ENCODE measurements around the gene TBX20. TPM values are rescaled to one million over a fixed set of nuclear protein-coding genes. Genes with fewer than 3 reads are reported as not detected.

TBX20 gene
- total and polyA plus RNA-seq, 2 of the 8 experiments (the other 6 are each of a cell fraction or from before 2014, with no cell fraction given), result 0.08 to 0.26 TPM

GRCh38 chr7:35286986-35287385, 33.1 kb upstream of the TBX20 start:
- no peaks in the 10 kb centered on the region for H3K23me2 ChIP-seq (ENCODE audit: low read depth, low read length)
- ChIA-PET POLR2A (ENCODE audit: partially characterized antibody) (no interaction called here), CTCF (ENCODE audit: partially characterized antibody) (interaction anchor here (0.6 to 1.6 kb wide), 3 partner anchors 16 to 1199 kb away, joined by 3 to 5 read pairs (median 4); no protein-coding TSS in a partner anchor)
- no peaks in the 10 kb centered on the region for H3K79me2 ChIP-seq (ENCODE audit: control insufficient read depth in 1 of 2, insufficient read depth in 2 of 2, low read length in 2 of 2)
- H2BK120ac ChIP-seq (replicated peaks; ENCODE audit: low read depth, low read length), result no peak overlapping the region
- H3K56ac ChIP-seq (replicated peaks; ENCODE audit: insufficient read length, low read depth, low read length), result no peak overlapping the region
- DNase-seq (ENCODE audit: low read depth in 1 of 2, low spot score in 2 of 2), result no peak
- no peak overlapping the region for H3K4ac ChIP-seq (replicated peaks; ENCODE audit: insufficient read length, low read depth, low read length)
- H3K4me3 ChIP-seq (ENCODE audit: extremely low read depth in 1 of 4, insufficient read depth in 2 of 4, low read depth in 3 of 4, low read length in 4 of 4), result no peak overlapping the region
- no peak overlapping the region for H2BK15ac ChIP-seq (ENCODE audit: low read length)
- no peak overlapping the region for H3K14ac ChIP-seq (ENCODE audit: insufficient read length)
- no peaks in the 10 kb centered on the region for H3K79me1 ChIP-seq (ENCODE audit: low read depth, low read length)
- no peak overlapping the region for H2BK12ac ChIP-seq (ENCODE audit: low read depth, low read length)
- H3K27me3 ChIP-seq (replicated peaks in 1 of 4; ENCODE audit: control insufficient read depth in 3 of 4, extremely low read depth in 1 of 4, insufficient read depth in 3 of 4, low read length in 3 of 4), result no peaks in the 10 kb centered on the region
- no peak overlapping the region for H4K91ac ChIP-seq (replicated peaks; ENCODE audit: insufficient read length, low read length)
- 90% methylated on average over 3 of the region's 3 CpGs; no CpG with 5 or more reads in 1 of the 2 experiments for WGBS, 2 experiments (ENCODE audit: extremely low coverage in 1 of 2, insufficient coverage in 1 of 2, insufficient read length in 1 of 2, insufficient replicate concordance in 2 of 2, low coverage in 1 of 2, low lambda C conversion rate in 2 of 2, missing lambda C conversion rate in 1 of 2)
- H3K4me1 ChIP-seq (replicated peaks in 1 of 4; ENCODE audit: control insufficient read depth in 3 of 4, insufficient read depth in 4 of 4, low read length in 3 of 4), result no peaks in the 10 kb centered on the region
- H4K20me1 ChIP-seq (replicated peaks in 1 of 2; ENCODE audit: control insufficient read depth in 1 of 2, insufficient read depth in 2 of 2, low read length in 2 of 2), result no peaks in the 10 kb centered on the region
- H3K27ac ChIP-seq (ENCODE audit: low read depth, low read length), result no peak overlapping the region
- no peak overlapping the region for H2BK5ac ChIP-seq (ENCODE audit: low read depth, low read length)
- H2AK5ac ChIP-seq (ENCODE audit: low read depth, low read length), result no peak overlapping the region
- no peak overlapping the region for H4K8ac ChIP-seq (ENCODE audit: extremely low read depth, insufficient read depth, low read length)
- no peaks in the 10 kb centered on the region for H3K9me3 ChIP-seq (ENCODE audit: insufficient read depth in 2 of 2, low read depth in 1 of 2, low read length in 1 of 2)
- no peak overlapping the region for H4K5ac ChIP-seq (ENCODE audit: insufficient read length, low read depth, low read length)
- H3K18ac ChIP-seq (ENCODE audit: extremely low read depth, low read length), result no peak overlapping the region
- no peak for FAIRE-seq
- no peak overlapping the region for H3K4me2 ChIP-seq (ENCODE audit: insufficient read depth in 1 of 2, low read depth in 2 of 2, low read length in 2 of 2)
- no peak overlapping the region for H2BK20ac ChIP-seq (ENCODE audit: low read length)
- H2AFZ ChIP-seq (ENCODE audit: low read length), result no peak overlapping the region
- no peak overlapping the region for H3K23ac ChIP-seq (ENCODE audit: insufficient read length)
- no peaks in the 10 kb centered on the region for H3K36me3 ChIP-seq (ENCODE audit: control insufficient read depth in 2 of 4, insufficient read depth in 4 of 4, low read length in 3 of 4)
- H3K9ac ChIP-seq (replicated peaks in 1 of 4; ENCODE audit: extremely low read depth in 1 of 4, low read depth in 3 of 4, low read length in 3 of 4), result no peak overlapping the region
- TF ChIP-seq NANOG (IDR thresholded peaks at IDR 0.05; ENCODE audit: insufficient read depth, low read depth, low read length, poor library complexity, severe bottlenecking) (no peak), USF2 (IDR thresholded peaks at IDR 0.05; ENCODE audit: low read length) (no peak), RAD21 (IDR thresholded peaks at IDR 0.05 in 1 of 2, conservative IDR thresholded peaks at IDR 0.05 in 1 of 2; ENCODE audit: low read depth in 2 of 2, low read length in 2 of 2) (no peak), NRF1 (IDR thresholded peaks at IDR 0.05; ENCODE audit: low read depth, low read length) (no peak), TAF1 (IDR thresholded peaks at IDR 0.05; ENCODE audit: low read depth, low read length) (no peak), KDM5A (IDR thresholded peaks at IDR 0.05; ENCODE audit: low read length) (no peak), BCL11A (IDR thresholded peaks at IDR 0.05; ENCODE audit: low read depth in 2 of 2, low read length in 2 of 2) (no peak), CREB1 (IDR thresholded peaks at IDR 0.05) (no peak)

All from H1 (cell line).